Measurements from ENCODE around the gene EPDR1.

Gene EPDR1

DNA sequence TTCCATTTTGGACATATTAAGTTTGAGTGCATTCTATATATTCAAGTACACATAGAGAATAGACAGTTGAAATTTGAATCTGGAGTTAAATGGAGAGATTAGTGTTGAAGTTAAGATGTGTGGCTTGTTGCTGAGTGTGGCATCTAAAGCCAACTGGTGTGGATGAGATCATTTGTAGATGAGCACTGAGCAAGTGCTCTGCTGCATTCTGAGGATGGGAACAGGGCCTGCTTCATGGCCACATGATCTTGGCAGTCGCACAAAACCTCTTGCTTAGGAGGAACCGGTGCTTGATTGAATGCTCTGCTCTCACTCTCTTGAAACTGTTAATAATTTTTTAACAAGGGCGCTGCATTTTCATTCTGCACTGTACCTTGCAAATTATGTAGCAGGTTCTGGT, 62.0 kb downstream of the EPDR1 start:
- DNase-seq = no peak

DNA sequence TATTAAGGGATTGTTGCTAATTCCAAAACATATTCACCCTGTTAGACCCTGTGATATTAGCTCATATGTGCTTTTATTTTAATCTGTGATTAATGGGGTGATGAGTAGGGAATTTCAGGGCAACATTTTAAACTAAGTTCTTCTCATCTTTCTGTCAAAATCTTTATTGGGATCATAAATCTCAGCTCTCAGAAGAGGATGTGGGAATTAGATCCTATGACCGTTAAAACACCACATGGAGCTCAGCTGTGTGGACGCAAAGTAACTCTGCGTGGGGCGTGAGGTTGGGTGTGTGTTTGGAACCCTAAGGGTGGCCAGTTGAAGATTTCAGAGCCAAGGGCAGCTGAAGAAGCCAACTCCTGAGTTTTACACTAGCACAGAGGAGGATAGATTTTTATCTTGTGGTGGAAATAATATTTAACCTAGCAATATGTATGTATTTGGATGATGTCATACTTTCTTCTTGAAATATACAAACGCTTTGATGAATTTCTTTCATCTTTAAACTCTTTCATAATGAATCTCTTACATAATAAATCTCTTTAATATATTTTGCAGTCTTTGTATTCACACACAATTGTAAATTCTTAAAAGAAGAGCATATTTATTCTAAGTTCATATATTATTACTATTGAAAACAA, 64.4 kb downstream of the EPDR1 start:
- no peak for DNase-seq

DNA sequence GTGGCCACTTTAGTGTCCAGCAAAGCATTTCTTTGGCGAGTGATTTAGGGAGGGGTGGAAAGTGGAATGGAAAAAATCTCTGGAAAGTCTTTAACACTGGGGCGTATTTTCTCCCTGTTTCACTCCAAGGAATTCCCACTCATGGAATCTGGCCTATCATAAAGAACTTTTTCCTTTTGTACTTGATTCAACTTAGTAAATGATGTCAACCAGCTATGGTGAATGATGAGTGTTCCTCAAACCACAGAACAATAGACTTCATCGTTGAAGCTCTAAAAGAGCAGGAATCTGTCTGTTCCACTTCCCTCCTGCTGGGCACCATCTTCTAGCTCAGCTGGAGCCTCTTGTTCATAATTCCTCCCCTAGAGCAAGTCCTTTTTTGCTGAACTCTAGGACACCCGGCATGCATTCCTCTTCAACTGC, 66.5 kb downstream of the EPDR1 start:
- no peak for DNase-seq

DNA sequence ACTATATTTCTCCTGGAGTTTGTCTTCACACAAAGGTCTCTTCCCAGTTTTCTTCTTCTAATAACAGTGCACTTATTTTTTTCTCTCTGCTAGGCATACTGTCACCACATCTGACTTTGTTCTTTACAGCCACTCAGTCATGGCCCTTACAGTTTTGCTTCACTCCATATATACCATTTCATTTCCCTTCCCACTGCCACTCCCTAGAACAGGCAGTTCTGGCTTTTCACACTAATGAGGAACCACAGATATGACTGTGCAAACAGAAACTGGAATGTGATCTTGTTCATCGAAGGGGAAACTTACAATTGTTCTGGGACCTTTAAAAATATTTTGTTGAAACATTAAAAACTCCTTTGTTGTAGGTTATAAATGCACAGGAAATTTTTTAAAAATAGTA, 67.3 kb downstream of the EPDR1 start:
- DNase-seq = no peak

DNA sequence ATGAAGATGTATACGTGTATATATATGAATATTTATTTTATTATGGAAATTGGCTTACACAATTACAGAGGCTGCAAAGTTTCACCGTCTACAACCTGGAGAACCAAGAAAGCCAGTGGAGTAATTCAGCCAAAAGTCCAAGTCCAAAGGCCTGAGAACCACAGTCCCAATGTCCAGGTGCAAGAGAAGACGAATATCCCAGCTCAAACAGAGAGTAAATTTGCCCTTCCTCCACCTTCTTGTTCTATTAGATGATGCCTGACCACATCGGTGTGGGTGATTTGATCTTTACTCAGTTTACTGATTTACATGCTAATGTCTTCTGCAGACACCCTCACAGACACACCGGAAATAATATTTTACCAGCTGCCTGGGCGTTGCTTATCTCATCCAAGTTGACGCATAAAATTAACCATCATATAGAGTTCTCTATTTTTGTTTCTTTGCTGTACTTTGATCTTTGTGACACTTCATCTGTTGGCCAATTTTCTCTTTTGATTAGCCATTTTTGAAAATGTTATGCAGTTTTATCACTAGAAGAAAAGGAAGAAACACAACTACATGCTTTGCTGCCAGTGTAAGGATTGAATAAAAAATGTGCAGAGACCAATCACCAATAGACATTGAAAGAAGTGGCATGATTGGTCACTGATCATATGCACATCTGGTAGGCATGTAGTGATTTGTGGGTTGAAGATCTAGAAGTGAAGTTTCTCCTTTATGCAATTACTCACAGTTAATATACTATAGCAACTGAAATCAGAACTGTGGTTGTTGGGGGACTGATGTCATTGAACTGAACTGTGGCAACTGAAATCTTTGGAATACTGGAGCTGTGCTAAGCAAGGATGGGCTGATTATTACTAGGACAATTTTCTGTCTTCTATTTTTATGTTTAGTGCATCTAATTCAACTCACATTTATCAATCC, 68.5 kb downstream of the EPDR1 start:
- no peak for DNase-seq

DNA sequence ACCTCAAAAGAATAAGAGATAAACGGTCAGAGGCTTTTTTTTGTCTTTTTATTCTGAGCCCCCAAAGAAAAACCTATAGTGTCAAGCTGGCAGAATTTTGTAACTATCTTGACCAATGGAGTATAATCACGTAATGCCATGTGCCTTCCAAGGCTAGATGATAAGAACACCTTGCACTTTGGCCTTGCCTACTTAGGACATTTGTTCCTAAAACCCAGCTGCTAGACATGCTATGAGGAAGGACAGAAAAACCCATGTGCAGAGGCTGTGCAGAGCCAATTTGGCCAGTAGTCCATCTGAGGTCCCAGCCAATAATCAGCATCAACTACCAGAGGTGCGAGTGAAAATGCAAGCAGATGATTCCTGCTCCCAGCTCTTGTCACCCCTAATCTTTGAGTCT, 69.9 kb downstream of the EPDR1 start:
- no peak for DNase-seq

DNA sequence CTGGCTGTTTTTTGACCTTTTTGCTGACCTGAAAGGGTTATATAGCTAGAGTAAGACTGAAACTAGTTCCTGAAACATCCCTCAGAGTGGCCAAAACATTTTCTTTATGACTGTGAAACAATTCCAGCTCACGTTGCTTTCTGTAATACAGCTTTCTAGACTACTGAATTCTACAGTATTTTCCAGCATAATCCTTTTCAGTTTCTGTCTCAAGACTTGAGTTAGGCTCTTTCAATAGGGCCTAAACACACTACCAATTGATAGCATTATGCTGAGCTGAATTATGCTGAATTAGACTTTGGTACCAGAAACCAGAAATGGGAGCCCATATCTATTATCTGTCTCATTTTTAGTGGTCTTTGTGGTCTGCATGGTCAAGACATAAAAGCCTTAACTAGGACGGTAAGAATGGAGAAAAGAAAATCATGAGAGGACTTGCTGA, 72.6 kb downstream of the EPDR1 start:
- DNase-seq = no peak

DNA sequence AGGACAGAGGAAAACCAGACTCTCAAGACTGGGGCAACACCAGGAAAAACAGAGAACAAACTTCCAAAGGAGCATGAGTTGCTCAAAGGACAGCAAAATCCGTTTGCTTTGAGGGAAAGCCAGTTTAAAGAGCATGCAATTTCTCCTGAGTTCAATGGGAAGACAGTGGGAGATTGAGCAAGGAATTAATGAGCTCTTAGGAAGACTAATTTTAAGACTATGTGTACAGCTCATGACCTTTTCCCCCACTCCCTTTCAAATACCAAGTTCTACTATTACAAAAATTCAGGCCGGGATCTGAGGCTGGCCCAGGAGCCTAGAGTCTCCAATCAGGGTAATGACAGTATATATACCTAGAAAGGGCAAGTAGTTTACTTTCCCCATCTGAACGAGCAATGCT, 79.2 kb downstream of the EPDR1 start:
- no peak for DNase-seq

DNA sequence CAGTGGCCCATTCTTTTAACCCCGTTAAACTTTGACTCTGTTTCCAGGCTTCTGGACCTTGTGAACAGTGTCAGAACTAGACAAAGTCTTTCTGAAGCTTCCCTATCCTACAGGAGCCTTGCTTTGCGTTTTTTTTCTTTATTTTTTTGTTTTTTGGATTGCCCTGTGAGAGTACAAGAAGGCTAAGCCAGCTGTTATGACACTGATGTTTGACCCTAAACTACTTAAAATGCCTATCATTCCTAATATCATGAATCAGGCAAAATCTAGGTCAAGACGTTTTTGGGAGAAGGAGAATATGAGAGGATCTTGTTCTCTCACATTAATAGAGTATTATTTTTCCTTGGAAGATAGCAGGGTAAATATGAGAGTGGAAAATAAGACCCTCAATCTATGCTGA, 79.8 kb downstream of the EPDR1 start:
- DNase-seq = no peak

All from CD4-positive, alpha-beta T cell treated with Interleukin-4 for 4 hours (primary cell).